GM12875 (cell line): ENCODE results near the gene ENDOU.

ENCODE experiments used
- H3K4me3 ChIP-seq: one replicate; pipeline ENCODE4 v1.5.1; 2011; ENCODE audit warnings: low read depth, low read length, control low read depth
- CTCF ChIP-seq: IDR thresholded peaks from 2 replicates; pipeline ENCODE4 v1.5.1; 2011; ENCODE audit warnings: low read depth, mild to moderate bottlenecking, control low read depth, inconsistent platforms, low read length, moderate library complexity, borderline replicate concordance; ENCODE audit not compliant: insufficient read depth

ENDOU gene

GRCh38 chr12:47705566-47706425 is 19.5 kb downstream of the ENDOU start, which contains the start of gene RPAP3:
RPAP3 (minus strand) TSS chr12:47706030; CDS start chr12:47702840, 3,190 bp downstream.
- TF ChIP-seq CTCF: peak; percentile 76
- H3K4me3 ChIP-seq: peak within 1 kb of the TSS; percentile 92

DNA sequence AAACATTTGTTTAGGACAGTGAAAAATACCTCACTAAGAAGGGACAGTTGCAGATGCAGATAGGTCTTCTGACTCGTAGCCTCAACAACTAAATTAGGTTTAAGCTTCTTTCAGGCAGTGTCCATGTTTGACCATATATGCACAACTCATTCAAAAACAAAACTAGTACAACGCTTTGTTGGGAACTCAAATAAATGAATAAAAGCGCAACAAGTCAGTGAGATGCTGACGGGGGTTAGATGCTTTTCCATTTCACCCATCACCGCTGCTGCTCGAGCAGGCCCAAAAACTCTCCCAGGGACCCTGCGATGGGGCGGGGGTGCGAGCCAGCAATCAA is 20.1 kb downstream of the ENDOU start:
- no peak for TF ChIP-seq CTCF
- H3K4me3 ChIP-seq: peak overlapping the region; percentile 92

DNA sequence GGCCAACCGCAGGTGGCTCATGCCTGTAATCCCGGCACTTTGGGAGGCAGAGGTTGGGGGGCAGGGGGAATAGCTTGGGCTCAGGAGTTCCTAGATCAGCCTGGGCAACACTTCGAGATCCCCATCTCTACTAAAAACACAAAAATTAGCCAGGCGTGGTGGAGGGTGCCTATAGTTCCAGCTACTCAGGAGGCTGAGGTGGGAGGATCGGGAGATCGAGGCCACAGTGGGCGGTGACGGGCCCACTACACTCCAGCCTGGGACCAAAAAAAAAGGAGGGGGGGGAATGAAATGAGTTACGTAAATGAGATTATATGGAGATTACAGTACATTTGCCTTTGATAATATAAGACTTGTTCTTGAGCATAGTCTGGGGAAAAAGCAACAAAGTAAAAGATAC is 20.6 kb downstream of the ENDOU start:
- TF ChIP-seq CTCF: no peak
- peak overlapping the region; percentile 92 for H3K4me3 ChIP-seq

DNA sequence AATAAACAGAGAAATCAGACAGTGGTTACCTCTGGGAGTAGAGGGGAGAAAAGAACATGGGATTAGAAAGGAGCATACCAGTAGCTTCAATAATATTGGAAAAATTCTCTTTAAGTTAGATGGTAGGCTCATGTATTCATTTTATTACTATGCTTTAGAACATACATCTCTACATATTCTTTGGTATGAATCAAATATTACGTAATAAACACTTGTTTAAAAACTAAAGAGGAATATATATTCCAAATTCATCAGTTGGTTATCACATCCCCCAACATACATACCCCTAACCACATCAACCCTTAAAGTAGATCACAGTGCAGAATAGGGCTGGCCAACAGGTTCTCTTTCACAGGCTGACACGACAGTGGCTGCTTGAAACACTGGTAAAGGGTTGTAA is 25.0 kb downstream of the ENDOU start:
- TF ChIP-seq CTCF: no peak
- no peak overlapping the region for H3K4me3 ChIP-seq

GRCh38 chr12:47698631-47699030 is 26.7 kb downstream of the ENDOU start:
- H3K4me3 ChIP-seq: no peak overlapping the region
- TF ChIP-seq CTCF: no peak

- TF ChIP-seq CTCF: no peak
- no peak overlapping the region for H3K4me3 ChIP-seq
These were observed 27.2 kb downstream of the ENDOU start for GRCh38 chr12:47698055-47698454.

- H3K4me3 ChIP-seq: no peak overlapping the region
- no peak for TF ChIP-seq CTCF
These were observed 36.1 kb downstream of the ENDOU start for GRCh38 chr12:47689215-47689614.
